WTC11 (cell line): ENCODE measurements around the gene EHD2.
A peak's percentile ranks its signal among the peaks of the same experiment; 100 is the strongest.

Experiments
- ATF3 ChIP-seq: sonication (generic); formaldehyde crosslinking; conservative IDR thresholded peaks from 2 replicates; pipeline ENCODE4 v1.8.1; 2022; ENCODE audit warnings: mild to moderate bottlenecking, missing genetic modification reagents
- CTCF ChIP-seq: fragments of 200-600 bp; IDR thresholded peaks from 2 replicates; pipeline ENCODE4 v1.8.0; 2022; ENCODE audit warnings: antibody characterized with exemption
- MXD4 ChIP-seq: fragments of 250-450 bp; sonication (Bioruptor Pico); IDR thresholded peaks from 2 replicates; pipeline ENCODE4 v1.8.0; 2021; ENCODE audit warnings: mild to moderate bottlenecking, moderate library complexity, borderline replicate concordance
- MYBL2 ChIP-seq: sonication (generic); formaldehyde crosslinking; IDR thresholded peaks from 2 replicates; pipeline ENCODE4 v1.8.1; 2023; ENCODE audit warnings: mild to moderate bottlenecking, moderate library complexity, missing genetic modification reagents
- SP1 ChIP-seq: sonication (generic); formaldehyde crosslinking; conservative IDR thresholded peaks from 2 replicates; pipeline ENCODE4 v1.8.1; 2022; ENCODE audit warnings: missing genetic modification reagents
- USF2 ChIP-seq: sonication (generic); formaldehyde crosslinking; IDR thresholded peaks from 2 replicates; pipeline ENCODE4 v1.8.1; 2023; ENCODE audit warnings: mild to moderate bottlenecking, missing genetic modification reagents, moderate library complexity
- ZNF423 ChIP-seq: fragments of 250-450 bp; sonication (Bioruptor Pico); IDR thresholded peaks from 2 replicates; pipeline ENCODE4 v2.1.2; 2022; ENCODE audit warnings: mild to moderate bottlenecking, moderate library complexity

GRCh38 chr19:47735131-47735530, 21.9 kb downstream of the EHD2 start:
- TF ChIP-seq CTCF (no peak), SP1 (CRISPR knock-in tag) (no peak), ZNF423 (CRISPR knock-in tag) (peak; percentile 58; the same call in 1 of the 2 replicates), ATF3 (CRISPR knock-in tag) (no peak), MXD4 (CRISPR knock-in tag) (no peak), MYBL2 (CRISPR knock-in tag) (no peak), USF2 (CRISPR knock-in tag) (no peak)
